ENCODE results near the gene PEX11G.
A peak's percentile ranks its signal among the peaks of the same experiment; 100 is the strongest.

The PEX11G gene

DNA sequence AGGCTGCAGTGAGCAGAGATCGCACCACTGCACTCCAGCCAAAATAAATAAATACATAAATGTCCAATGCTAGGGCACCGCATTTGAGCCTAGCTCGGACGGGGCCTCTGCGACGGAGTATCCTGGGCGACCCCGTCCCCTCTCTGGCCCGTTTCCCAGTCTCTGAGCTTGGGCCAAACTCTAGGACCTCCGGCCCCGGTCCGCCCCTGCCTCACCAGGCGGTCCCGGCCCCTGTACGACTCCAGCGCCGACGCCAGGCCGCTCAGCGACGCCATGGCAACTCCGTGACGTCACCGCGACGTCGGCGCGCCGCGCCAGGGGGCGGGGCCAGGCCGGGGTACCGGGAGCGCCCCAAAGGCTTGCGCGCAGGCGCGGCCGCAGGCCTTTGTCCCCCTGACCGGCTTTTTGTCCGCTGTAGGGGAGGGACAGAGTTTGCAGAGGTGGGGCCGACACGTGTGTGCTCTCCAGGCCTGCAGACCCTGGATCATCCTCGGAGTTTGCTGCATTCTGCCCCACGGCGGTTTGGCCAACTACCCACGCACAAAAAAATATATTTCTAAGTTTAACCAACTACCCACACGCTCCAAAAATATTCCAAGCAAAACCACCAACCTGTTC lies at the start of gene PEX11G:
Gene PEX11G (minus strand): TSS at position 300 of the 618 bp plus-strand sequence. CDS start 25 bp downstream, at position 275.
- DNase-seq = peak; percentile 87

DNA sequence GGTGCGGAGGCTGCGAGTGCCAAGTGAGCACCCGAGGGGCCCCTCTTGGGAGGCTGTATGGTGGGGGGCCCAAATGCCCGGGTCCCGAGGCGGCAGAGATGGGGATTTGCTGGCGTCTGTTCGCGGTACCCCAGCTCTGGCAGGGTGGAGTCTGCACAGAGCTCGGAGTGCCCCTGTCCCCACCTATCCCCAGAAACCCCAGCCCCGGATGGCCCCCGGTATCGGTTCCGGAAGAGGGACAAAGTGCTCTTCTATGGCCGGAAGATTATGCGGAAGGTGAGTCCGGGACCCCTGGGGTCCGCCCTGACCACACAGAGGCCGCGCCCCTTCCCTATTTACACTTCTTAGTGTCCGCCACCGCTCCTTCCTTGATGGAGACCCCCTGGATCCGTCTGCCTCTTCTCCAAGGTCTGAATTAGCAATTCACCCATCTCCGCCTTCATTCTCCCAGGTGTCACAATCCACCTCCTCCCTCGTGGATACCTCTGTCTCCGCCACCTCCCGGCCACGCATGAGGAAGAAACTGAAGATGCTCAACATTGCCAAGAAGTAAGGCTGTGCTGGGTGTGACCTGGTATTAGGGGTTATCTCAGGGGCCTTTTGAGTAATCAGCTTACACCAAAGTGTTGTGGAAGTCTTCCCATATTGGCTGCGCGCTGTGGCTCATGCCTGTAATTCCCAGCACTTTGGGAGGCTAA lies 47.3 kb upstream of the PEX11G start:
- no peak for DNase-seq

DNA sequence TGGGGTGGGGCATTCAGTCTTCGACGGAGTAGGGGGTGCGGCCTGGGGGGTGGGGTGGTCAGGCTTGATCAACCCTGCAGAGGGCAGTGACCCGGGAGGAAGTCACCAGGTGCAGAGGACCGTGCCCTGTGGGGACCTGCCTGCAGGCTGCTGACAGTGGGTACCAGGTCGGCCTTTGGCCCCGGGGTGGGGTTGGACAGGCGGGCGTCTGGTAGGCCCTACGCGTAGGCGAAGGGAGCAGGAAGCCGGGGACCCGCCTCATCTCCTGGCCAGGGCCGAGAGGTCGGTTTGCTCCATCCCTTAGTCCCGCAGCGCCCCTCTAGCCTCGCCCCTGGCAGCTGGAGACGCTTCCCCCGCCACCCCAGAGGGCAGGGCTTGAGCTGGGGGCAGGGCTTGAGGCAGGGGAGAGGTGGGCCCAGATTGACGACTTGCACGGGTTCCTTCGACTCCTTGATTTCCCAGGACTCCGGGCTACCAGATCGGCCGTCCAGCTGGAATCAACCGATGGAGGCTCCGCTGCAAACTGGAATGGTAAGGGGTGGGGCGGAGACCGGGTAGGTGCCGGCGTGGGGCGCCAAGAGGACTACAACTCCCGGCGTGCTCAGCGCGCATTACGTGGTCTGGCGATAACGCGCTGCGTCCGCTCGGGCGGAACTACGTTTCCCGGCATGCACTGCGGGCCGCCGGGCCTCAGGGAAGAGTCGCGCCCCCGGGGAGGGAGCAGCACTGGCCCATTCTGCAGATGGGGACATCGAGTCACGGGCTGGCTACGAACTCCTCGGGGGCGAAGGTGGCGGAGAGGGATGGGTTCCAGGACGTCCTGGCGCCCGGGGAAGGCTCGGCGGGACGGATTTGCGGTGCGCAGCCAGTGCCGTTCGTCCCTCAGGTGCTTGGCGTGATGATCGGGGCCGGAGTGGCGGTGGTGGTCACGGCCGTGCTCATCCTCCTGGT lies 46.5 kb upstream of the PEX11G start, which contains the start of gene PNPLA6:
Gene PNPLA6 (plus strand): TSS at position 671 of the 951 bp plus-strand sequence. CDS start 72 bp downstream, at position 743.
- DNase-seq = peak; percentile 81

DNA sequence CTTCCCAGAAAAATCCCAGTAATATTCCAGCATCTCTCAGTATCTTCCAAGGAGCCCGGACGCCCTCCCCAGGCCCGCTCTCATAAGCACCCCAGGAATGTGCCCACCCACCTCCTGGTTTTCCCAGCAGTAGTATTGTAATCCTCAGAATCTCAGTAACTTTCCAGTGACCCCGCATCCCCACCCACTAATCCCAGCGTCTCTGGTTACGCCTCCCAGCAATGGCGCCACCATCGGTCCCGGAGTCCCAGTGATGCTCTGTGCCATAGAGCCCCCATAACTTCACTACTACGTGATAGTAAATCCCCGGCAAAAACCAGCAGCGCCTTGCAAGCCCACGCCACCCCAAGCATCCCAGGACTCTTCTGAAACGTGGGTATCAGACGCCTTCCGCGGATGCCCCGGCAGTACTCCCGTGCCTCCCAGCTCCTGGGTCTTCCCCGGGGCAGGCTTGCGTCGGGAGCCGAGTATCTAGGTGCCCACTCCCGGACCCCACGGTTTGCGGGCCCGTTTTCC lies 45.8 kb upstream of the PEX11G start:
- DNase-seq = no peak

DNA sequence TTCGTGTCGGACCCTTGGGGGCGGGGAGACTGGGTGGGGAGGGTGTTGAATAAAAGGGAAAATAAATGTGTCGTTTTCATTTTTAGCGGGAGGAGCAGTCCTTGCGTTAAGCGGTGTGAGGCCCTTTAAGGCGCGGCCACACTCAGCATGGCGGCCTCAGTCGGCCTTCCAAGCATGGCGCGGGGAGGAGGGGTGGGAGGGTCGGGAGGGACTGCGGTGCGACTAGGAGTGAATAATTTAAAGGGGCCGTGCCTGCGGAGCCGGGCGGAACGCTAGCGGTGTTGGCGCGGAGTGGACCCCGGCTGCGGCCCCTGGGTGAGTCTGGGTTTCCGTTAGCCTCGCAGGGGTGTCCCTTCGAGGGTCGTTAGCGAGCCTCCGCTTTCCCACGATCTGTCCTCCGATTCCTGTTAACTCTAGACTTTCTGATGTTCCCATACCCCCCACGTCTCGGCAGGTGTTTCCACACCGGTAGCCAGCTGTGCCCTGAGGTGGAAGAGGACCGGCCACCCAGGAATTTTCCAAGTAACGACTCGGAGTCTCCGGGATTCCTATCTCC lies 45.2 kb upstream of the PEX11G start:
- peak; percentile 81 for DNase-seq

DNA sequence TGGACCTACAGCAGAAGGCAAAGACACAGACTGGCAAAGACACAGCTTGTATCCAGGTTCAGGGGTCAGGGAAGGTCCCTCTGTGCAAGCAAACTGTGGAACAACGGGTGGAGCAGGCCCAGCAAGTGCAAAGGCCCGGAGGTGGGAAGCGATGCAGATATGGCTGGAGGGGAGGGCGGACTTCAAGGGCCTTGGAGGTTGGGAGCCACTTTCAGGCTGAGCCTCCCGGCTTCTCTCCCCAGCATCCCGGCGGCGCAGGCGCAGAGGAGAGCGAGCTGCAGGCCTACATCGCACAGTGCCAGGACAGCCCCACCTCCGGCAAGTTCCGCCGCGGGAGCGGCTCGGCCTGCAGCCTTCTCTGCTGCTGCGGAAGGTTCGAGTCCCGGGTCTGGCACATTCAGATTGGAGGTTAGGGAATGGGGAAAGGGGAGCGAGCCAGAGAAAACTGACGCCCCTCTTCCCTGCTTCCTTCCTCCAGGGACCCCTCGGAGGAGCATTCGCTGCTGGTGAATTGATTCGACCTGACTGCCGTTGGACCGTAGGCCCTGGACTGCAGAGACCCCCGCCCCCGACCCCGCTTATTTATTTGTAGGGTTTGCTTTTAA lies 44.5 kb upstream of the PEX11G start:
- DNase-seq = no peak

DNA sequence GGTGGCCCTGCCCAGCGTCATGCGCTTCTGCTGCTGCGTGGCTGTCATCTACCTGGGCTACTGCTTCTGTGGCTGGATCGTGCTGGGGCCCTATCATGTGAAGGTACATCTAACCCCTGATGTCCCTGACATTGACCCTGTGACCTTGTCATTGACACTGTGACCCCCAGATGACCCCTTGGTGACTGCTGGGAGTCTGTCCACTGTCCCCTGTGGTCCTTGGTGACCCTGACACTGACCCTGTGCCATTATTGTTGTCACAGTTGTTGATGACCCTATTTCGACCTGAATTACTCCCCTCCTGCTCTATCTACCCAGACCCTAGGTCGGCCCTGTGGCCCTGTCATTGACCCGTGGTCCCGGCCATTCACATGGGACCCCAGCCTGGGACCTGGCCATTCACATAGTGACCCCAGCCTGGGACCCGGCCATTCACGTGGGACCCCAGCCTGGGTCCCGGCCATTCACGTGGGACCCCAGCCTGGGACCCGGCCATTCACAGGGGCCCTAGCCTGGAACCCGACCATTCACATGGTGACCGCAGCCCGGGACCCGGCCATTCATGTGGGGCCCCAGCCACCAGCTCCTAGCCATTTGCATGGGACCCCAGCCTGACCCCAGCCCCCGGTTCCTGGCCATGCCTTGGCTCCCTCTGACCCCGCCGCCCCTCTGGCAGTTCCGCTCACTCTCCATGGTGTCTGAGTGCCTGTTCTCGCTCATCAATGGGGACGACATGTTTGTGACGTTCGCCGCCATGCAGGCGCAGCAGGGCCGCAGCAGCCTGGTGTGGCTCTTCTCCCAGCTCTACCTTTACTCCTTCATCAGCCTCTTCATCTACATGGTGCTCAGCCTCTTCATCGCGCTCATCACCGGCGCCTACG lies 41.0 kb upstream of the PEX11G start:
- DNase-seq = no peak

DNA sequence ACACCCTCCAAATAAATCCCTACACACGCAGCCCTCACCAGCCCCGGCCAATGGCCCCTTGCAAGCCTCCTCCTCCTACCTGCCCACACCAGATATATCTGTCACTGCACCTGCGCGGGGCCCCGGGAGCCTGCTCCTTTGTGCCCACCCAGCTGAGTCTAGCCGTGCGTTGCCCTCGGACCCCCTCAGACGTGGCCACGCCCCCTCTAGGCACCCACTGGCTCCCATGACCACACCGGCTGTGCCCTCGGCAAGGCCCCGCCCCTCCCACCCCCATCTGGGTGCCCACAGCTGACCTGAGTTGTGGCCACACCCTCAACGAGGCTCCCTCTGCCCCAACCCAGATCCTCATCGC lies 40.4 kb upstream of the PEX11G start:
- DNase-seq = no peak

DNA sequence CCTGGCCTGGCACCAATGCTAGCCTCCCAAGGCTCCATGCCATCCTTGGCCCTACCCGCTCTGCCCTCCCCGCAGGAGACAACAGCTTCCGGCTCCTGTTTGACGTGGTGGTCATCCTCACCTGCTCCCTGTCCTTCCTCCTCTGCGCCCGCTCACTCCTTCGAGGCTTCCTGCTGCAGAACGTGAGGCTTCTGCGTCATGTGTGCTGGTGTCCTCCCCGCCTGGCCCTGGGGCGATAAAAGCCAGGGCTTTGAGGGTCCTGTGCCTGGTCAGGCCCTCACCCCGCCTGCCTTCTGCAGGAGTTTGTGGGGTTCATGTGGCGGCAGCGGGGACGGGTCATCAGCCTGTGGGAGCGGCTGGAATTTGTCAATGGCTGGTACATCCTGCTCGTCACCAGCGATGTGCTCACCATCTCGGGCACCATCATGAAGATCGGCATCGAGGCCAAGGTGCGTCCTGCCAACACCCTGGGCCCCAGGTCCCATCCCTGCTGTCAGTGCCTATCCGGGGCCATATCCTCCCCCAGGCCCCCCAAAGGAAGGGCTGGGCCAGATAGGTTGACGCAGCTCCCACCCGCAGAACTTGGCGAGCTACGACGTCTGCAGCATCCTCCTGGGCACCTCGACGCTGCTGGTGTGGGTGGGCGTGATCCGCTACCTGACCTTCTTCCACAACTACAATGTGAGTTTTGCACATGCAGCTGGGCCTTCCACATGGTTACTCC lies 39.8 kb upstream of the PEX11G start:
- no peak for DNase-seq

DNA sequence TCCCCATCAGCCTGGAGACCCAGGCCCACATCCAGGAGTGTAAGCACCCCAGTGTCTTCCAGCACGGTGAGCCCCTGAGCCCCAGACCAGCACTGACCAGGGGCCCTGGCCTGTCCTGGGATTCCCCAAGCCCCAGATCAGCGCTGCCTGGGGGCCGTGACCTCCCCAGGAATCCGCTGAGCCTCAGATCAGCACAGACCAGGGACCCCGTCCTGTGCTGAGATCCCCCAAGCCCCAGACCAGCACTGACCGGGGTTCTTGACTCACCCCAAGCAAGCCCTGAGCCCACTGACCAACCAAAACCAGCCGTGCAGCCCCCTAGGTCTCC lies 39.3 kb upstream of the PEX11G start:
- DNase-seq = no peak

DNA sequence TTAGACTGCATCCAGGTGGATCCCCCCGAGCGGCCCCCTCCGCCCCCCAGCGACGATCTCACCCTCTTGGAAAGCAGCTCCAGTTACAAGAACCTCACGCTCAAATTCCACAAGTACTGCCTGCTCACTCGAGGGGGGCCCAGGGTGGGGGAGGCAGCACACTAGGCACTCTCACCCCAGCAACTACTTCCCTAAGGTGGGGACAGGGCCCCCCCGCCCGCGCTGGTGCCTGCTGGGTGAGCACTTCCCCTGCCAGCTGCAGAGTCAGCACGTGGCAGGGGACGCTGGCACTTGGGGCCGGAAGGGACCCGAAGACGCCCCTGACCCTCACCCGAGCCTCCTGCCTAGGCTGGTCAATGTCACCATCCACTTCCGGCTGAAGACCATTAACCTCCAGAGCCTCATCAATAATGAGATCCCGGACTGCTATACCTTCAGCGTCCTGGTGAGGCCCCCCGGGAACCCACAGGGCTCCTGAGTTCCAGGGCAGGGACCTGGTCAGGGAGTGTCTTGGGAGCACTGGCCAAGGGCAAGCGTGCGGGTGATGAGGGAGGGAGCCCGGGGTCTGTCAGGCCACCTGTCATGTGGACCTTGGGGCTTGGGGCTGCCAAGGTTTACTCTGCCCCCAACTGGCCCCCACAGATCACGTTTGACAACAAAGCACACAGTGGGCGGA lies 38.8 kb upstream of the PEX11G start:
- DNase-seq = no peak

DNA sequence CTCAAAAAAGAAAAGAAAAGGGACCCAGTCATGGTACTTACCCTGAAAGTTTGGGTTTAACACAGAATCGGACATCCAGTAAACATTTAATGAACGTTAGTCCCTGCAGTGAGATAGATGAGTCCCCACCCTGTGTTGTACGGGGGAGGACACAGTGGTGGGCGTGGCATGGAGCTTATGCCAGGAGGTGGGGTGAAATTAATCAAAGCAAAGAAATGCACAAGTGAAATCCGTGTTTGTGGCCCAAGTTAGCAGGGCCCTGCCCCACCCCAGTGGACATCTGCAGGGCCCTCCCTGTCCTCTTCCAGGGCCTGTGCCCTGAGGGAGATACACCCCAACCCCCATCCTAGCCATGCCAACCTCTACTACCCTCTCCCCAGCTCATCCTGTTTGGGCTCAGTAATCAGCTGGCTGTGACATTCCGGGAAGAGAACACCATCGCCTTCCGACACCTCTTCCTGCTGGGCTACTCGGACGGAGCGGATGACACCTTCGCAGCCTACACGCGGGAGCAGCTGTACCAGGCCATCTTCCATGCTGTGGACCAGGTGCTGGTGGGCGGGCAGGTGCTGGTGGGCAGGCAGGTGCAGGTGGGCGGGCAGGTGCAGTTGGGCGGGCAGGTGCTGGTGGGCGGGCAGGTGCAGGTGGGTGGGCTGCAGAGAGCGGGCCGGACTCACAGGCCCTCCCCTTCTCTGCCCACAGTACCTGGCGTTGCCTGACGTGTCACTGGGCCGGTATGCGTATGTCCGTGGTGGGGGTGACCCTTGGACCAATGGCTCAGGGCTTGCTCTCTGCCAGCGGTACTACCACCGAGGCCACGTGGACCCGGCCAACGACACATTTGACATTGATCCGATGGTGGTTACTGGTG lies 37.5 kb upstream of the PEX11G start:
- no peak for DNase-seq

DNA sequence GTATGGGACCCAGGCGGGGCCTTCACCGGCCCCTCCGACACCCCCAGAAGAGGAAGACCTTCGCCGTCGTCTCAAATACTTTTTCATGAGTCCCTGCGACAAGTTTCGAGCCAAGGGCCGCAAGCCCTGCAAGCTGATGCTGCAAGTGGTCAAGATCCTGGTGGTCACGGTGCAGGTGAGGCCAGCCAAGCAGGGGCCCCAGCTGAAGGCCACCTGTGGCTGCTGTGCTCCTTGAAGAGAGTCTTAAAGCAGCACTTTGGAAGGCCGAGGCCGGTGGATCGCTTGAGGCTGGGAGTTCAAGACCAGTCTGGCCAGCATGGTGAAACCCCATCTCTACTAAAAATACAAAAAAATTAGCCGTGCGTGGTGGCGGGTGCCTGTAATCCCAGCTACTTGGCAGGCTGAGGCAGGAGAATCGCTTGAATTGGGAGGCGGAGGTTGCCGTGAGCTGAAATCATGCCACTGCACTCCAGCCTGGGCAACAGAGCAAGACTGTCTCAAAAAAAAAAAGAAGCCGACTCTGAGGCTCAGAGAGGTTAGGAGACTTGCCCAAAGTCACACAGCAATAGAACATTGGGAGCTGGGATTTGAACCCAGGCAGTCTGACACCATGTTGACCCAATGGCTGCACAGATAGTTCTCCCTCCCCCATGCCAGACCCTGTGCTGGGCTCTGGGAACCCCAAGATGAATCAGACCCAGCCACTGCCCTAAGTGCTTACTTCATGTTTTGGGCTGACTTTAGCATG lies 36.3 kb upstream of the PEX11G start:
- DNase-seq = no peak

DNA sequence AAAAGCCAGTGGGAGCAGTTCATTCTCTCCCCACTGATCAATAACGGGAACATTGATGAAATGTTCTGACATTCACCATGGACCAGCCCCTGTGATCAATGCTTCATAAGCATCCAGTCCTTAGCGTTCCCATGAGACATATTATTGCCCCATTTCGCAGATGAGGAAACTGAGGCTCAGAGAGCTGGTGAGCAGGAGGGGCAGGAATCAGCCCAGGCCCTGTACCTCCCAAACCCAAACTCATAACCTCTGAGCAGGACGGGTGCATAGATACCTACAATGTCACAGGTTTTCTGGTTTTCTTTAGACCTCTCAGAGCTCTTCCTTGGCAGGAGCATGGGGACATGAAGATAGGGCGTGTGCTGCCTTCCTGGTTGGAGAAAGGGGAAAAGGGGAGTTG lies 35.7 kb upstream of the PEX11G start:
- DNase-seq = no peak

DNA sequence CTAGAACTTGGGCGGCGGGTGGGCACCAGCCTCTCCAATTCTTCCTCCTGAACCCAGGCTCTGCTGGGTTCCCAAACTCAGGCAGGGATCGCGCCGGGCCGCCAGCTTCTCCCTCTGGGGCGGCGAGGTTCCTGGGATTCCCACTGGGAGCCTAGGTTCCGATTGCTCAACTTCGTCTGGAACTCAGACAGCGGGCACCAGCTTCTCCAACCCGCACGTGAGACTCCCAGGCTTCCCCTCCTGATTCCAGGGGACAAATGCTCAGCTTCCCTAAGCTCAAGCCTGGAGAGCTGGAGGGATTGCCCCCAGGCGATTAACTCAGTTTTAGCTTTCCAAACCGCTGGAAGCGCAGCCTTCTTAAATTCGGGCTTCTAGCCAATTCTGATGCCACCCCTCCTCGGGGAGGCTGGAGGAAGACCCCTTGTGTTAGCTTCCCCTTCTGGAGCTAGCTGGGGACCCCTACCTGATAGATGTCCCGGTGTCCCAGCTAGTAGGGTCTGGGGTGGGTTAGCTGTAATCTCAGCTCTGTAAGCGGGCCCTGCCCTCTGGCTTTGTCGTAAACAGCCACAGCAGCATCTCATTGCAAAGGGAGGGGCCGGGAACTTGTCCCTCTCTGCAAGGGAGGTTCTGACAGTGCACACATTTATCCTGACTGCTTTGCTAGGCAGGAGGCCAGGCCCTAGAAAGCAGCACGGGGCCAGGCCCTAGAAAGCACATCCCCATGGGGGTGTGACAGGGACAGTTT lies 34.3 kb upstream of the PEX11G start:
- no peak for DNase-seq

DNA sequence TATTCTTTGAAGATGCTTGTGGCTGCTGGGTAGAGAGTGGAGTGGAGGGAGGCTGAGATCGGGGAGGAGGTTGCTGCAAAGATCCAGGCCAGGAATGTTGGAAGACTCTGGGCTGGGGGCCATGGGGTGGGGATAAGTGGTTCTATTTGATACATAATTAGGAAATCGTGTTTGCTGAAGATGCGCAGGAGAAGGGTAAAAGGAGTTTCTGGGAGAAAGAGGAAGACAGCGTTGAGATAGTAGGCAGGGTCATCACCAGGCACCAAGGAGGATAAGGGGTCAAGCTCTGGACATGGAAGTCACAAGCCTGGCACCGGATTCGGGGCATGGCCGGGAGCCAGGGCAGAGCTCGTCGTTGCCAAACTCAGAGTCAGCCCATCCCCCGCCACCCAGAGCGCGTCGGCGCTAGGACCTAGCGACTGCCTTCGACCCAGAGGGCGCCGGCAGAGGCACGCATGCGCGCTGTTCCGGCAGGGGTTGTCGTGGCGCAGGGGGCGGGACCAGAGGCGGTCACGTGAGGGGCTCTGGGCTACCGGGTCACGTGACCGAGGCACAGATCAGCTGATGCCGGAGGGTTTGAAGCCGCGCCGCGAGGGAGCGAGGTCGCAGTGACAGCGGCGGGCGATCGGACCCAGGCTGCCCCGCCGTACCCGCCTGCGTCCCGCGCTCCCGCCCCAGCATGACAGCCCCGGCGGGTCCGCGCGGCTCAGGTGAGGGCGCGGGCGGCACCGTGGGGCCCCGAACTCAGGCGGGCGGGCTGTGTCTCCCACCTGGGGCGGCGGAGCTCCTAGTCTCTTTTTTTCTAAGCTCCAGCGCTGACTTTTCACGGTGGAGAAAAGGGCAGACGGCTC lies 33.5 kb upstream of the PEX11G start, which contains the start of gene MCOLN1:
Gene MCOLN1 (plus strand): TSS at position 553 of the 851 bp plus-strand sequence. CDS start 127 bp downstream, at position 680.
- peak; percentile 99 for DNase-seq
